Spleen (tissue), 7 donors: ENCODE results near the gene SMPD2.

ENCODE experiments used
- POLR2AphosphoS5 ChIP-seq, 3 donors: sonication (generic); formaldehyde crosslinking; IDR thresholded peaks; one replicate each; pipeline ENCODE4 v1.5.1; 2017; ENCODE audit warnings: antibody characterized with exemption in 3 of 3
- TF ChIP-seq, protein P1 (sequence below), 11 experiments: fragments of 200-600 bp in 7 of 11; fragments of 450-650 bp in 4 of 11; sonication (generic) in 4 of 11; IDR thresholded peaks in 8 of 11; conservative IDR thresholded peaks in 3 of 11; 1 replicate in 7 of 11; 2 replicates in 4 of 11; pipeline versions ENCODE4 v1.4.0 to v1.8.0; 2016 to 2021; ENCODE audit warnings: antibody characterized with exemption in 11 of 11, inconsistent platforms in 4 of 11, mild to moderate bottlenecking in 1 of 11
- donor health status: DM: no; HTN: no; CAD: no; lungs with moderate emphysema.
- donor health status: DM: no; HTN: no; CAD: no.
- donor health status: DM: no; HTN: no; CAD: no.

DNA sequence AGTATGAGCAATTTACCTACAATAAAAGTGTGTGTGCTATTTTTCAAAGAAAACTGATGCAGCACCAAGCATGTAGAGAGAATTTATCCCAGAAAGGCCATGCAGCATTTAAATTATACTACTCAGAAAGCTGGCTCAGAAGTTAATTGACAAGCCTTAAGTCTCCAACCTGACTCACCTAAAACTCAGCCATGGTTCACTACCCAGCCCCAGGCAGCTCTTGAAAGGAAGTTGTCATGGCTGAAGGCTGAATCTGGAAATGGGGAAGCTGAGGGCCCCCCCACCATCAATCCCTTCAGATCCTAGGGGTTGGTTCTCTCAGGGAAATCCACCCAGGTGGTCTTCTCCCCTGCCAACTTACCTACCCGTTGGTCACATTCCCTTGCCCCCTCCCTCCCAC is 19.8 kb upstream of the SMPD2 start:
- no peak for TF ChIP-seq POLR2AphosphoS5 (IDR thresholded peaks at IDR 0.05)
- TF ChIP-seq, protein P1, sequence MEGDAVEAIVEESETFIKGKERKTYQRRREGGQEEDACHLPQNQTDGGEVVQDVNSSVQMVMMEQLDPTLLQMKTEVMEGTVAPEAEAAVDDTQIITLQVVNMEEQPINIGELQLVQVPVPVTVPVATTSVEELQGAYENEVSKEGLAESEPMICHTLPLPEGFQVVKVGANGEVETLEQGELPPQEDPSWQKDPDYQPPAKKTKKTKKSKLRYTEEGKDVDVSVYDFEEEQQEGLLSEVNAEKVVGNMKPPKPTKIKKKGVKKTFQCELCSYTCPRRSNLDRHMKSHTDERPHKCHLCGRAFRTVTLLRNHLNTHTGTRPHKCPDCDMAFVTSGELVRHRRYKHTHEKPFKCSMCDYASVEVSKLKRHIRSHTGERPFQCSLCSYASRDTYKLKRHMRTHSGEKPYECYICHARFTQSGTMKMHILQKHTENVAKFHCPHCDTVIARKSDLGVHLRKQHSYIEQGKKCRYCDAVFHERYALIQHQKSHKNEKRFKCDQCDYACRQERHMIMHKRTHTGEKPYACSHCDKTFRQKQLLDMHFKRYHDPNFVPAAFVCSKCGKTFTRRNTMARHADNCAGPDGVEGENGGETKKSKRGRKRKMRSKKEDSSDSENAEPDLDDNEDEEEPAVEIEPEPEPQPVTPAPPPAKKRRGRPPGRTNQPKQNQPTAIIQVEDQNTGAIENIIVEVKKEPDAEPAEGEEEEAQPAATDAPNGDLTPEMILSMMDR (IDR thresholded peaks at IDR 0.05 in 8 of 11, conservative IDR thresholded peaks at IDR 0.05 in 3 of 11) = no peak
